Endothelial cell of umbilical vein (primary cell): Measurements from ENCODE around the gene ATXN10. TPM values are rescaled to one million over a fixed set of nuclear protein-coding genes. Genes with fewer than 3 reads are reported as not detected.

Source experiments
- BruUV-seq: library from RNA; stranded (reverse); fragments of 400-500 nt; replicated peaks from 2 replicates; lab custom pipeline; 2021; lab: Mats Ljungman, UMichigan
- CTCF ChIA-PET: fragments of 300-600, 350-600 bp; sonication (Branson Sonifier 250); formaldehyde crosslinking; loops from one replicate; lab custom pipeline; 2021; ENCODE audit warnings: antibody characterized with exemption, inconsistent platforms; lab: Charles Lee
- POLR2A ChIA-PET: fragments of 300-600, 350-600 bp; sonication (Branson Sonifier 250); formaldehyde crosslinking; loops from one replicate; lab custom pipeline; 2021; ENCODE audit warnings: antibody characterized with exemption, inconsistent platforms; lab: Charles Lee
- DNase-seq: peaks from one replicate; pipeline ENCODE4 v3.0.0-alpha.2; 2011; ENCODE audit warnings: low read depth, low spot score
- FAIRE-seq: peaks from 2 replicates; lab custom pipeline; 2011; peaks lifted over from hg19 to GRCh38; lab: Jason Lieb, UNC
- H2AFZ ChIP-seq: 2 replicates; pipeline ENCODE4 v1.6.0; 2012; ENCODE audit warnings: low read depth, low read length, control low read depth, inconsistent platforms
- H3K27ac ChIP-seq: 2 replicates; pipeline ENCODE4 v1.5.1; 2011; ENCODE audit warnings: low read depth, mild to moderate bottlenecking, control low read depth, low read length, moderate library complexity; ENCODE audit not compliant: insufficient read depth
- H3K27me3 ChIP-seq, 2 experiments: 2 replicates each; pipeline versions ENCODE4 v1.6.0 to v1.6.1; 2011; ENCODE audit warnings: low read length in 2 of 2, mixed read lengths in 1 of 2; ENCODE audit not compliant: control insufficient read depth in 2 of 2, insufficient read depth in 2 of 2
- H3K36me3 ChIP-seq, 2 experiments: 2 replicates in 1 of 2; 3 replicates in 1 of 2; pipeline ENCODE4 v1.5.1; 2011; ENCODE audit warnings: low read length in 2 of 2, mild to moderate bottlenecking in 1 of 2, moderate library complexity in 1 of 2; ENCODE audit not compliant: control insufficient read depth in 2 of 2, insufficient read depth in 2 of 2; ENCODE audit errors: extremely low read depth in 1 of 2
- H3K4me1 ChIP-seq: 3 replicates; pipeline ENCODE4 v1.5.1; 2011; ENCODE audit warnings: mild to moderate bottlenecking, low read length; ENCODE audit not compliant: control insufficient read depth, insufficient read depth; ENCODE audit errors: extremely low read depth
- H3K4me2 ChIP-seq: 2 replicates; pipeline ENCODE4 v1.6.1; 2011; ENCODE audit warnings: low read length, control low read depth, mixed read lengths; ENCODE audit not compliant: insufficient read depth
- H3K4me3 ChIP-seq, 3 experiments: fragments of 200-600 bp in 1 of 3; sonication (generic), shearing (Covaris generic) in 1 of 3; replicated peaks in 1 of 3; 2 replicates each; pipeline ENCODE4 v1.5.1; 2011 to 2016; ENCODE audit warnings: control low read depth in 3 of 3, low read length in 3 of 3, mild to moderate bottlenecking in 2 of 3, inconsistent platforms in 1 of 3, low read depth in 1 of 3, moderate library complexity in 1 of 3; ENCODE audit not compliant: insufficient read depth in 1 of 3
- H3K79me2 ChIP-seq: 2 replicates; pipeline ENCODE4 v1.6.0; 2012; ENCODE audit warnings: low read length, inconsistent platforms; ENCODE audit not compliant: control insufficient read depth, insufficient read depth
- H3K9ac ChIP-seq: replicated peaks from 2 replicates; pipeline ENCODE3; 2011; ENCODE audit warnings: low read length, control low read depth; ENCODE audit not compliant: insufficient read depth; ENCODE audit errors: extremely low read depth
- H3K9me1 ChIP-seq: replicated peaks from 3 replicates; pipeline ENCODE4 v1.6.0; 2011; ENCODE audit warnings: mild to moderate bottlenecking, low read length; ENCODE audit not compliant: control insufficient read depth, insufficient read depth; ENCODE audit errors: extremely low read depth
- H3K9me3 ChIP-seq: replicated peaks from 2 replicates; pipeline ENCODE4 v1.5.1; 2012; ENCODE audit warnings: low read length, inconsistent platforms; ENCODE audit not compliant: control insufficient read depth, insufficient read depth
- H4K20me1 ChIP-seq: replicated peaks from 2 replicates; pipeline ENCODE3; 2011; ENCODE audit warnings: mild to moderate bottlenecking, low read length; ENCODE audit not compliant: control insufficient read depth, insufficient read depth; ENCODE audit errors: extremely low read depth
- CTCF ChIP-seq, 2 donors: IDR thresholded peaks; 1 replicate in 1 of 2; 2 replicates in 1 of 2; pipeline ENCODE4 v1.5.1; 2011; ENCODE audit warnings: low read length in 2 of 2, mild to moderate bottlenecking in 2 of 2, moderate library complexity in 2 of 2, control low read depth in 1 of 2, inconsistent platforms in 1 of 2, low read depth in 1 of 2; ENCODE audit not compliant: insufficient read depth in 1 of 2; ENCODE audit errors: extremely low read depth in 1 of 2
- EZH2 ChIP-seq: IDR thresholded peaks from 2 replicates; pipeline ENCODE4 v1.6.1; 2012; ENCODE audit warnings: borderline replicate concordance, low read depth, mild to moderate bottlenecking, moderate library complexity, low read length, inconsistent platforms; ENCODE audit not compliant: severe bottlenecking
- FOS ChIP-seq: IDR thresholded peaks from 2 replicates; pipeline ENCODE4 v1.6.1; 2011; ENCODE audit warnings: mild to moderate bottlenecking, low read length, moderate library complexity, borderline replicate concordance; ENCODE audit not compliant: insufficient read depth
- GATA2 ChIP-seq: IDR thresholded peaks from 2 replicates; pipeline ENCODE4 v1.7.0; 2011; ENCODE audit warnings: low read depth, mild to moderate bottlenecking, moderate library complexity, mixed read lengths, low read length; ENCODE audit not compliant: insufficient read length, insufficient read depth
- JUN ChIP-seq: IDR thresholded peaks from 2 replicates; pipeline ENCODE4 v1.6.1; 2011; ENCODE audit warnings: borderline replicate concordance, low read depth; ENCODE audit not compliant: insufficient read length, insufficient read depth
- MAX ChIP-seq: IDR thresholded peaks from 2 replicates; pipeline ENCODE4 v1.6.1; 2011; ENCODE audit not compliant: insufficient read depth, insufficient read length
- MYC ChIP-seq: IDR thresholded peaks from one replicate; pipeline ENCODE4 v1.6.1; 2011; ENCODE audit warnings: mild to moderate bottlenecking, low read depth, low read length
- POLR2A ChIP-seq: IDR thresholded peaks from 2 replicates; pipeline ENCODE4 v1.6.1; 2012; ENCODE audit warnings: low read depth, mild to moderate bottlenecking, control low read depth, low read length
- POLR2AphosphoS5 ChIP-seq: IDR thresholded peaks from 2 replicates; pipeline ENCODE4 v1.6.1; 2012; ENCODE audit warnings: low read depth, mild to moderate bottlenecking, control low read depth, low read length, moderate library complexity; ENCODE audit not compliant: insufficient read depth
- dilution Hi-C: fragments of 300-500 bp; cut with MboI; formaldehyde crosslinking; loops from one replicate; pipeline ENCODE4 v1.15.0; 2019; ENCODE audit warnings: low sequenced_read_pairs; ENCODE audit not compliant: extremely low pct_ligation_motif_present
- intact Hi-C: fragments of 100-400 bp; cut with micrococcal nuclease; formaldehyde crosslinking; loops from one replicate; pipeline ENCODE4 v1.10.0; 2022
- polyA plus RNA-seq, 4 experiments: library from polyadenylated mRNA; depleted of rRNA in 3 of 4; stranded (reverse) in 3 of 4; unstranded in 1 of 4; fragments of >200 nt; gene quantifications; 2 replicates each; pipeline versions ENCODE4 v1.2.1 to v1.2.3, GENCODE V29; 2011 to 2012; ENCODE audit warnings: missing spikeins in 1 of 4
- total RNA-seq: library from RNA; stranded (reverse); gene quantifications from 2 replicates; pipeline ENCODE4 v1.2.3, GENCODE V29; 2021

ATXN10 gene
- total and polyA plus RNA-seq, 2 donors (not counting 3 experiments of a cell fraction or from before 2014, with no cell fraction given), result 73.2 to 91.9 TPM

- Histone ChIP-seq H3K36me3 (peaks cover 0 to 2% of the 10 kb centered on the region in 2 experiments), H3K27ac (no peak overlapping the region), H3K4me3 (no peak overlapping the region), H3K4me2 (no peak overlapping the region), H3K9me3 (no peaks in the 10 kb centered on the region), H2AFZ (no peak overlapping the region), H3K27me3 (no peaks in the 10 kb centered on the region), H3K9me1 (no peaks in the 10 kb centered on the region), H3K9ac (no peak overlapping the region), H4K20me1 (no peaks in the 10 kb centered on the region), H3K79me2 (no peaks in the 10 kb centered on the region), H3K4me1 (no peaks in the 10 kb centered on the region)
- intact Hi-C loops (no loop called here), dilution Hi-C loops (no loop called here)
- ChIA-PET POLR2A (no interaction called here), CTCF (interaction anchor here (0.7 to 1.2 kb wide), 4 partner anchors 8 to 112 kb away, joined by 3 to 4 read pairs (median 3); no protein-coding TSS in a partner anchor)
- FAIRE-seq (no peak), DNase-seq (no peak)
- BruUV-seq, result no TSS peak
- no peak for TF ChIP-seq MAX
- no peak for TF ChIP-seq POLR2AphosphoS5
- TF ChIP-seq MYC, result no peak
- no peak for TF ChIP-seq JUN
- no peak for TF ChIP-seq EZH2
- TF ChIP-seq FOS, result no peak
- TF ChIP-seq CTCF (IDR thresholded peaks at IDR 0.05; ENCODE audit: extremely low read depth in 1 of 2, insufficient read depth in 1 of 2, low read depth in 1 of 2, low read length in 2 of 2), result no peak
- no peak for TF ChIP-seq POLR2A
- TF ChIP-seq GATA2, result no peak
These were observed 80.4 kb downstream of the ATXN10 start for GRCh38 chr22:45752036-45752435.
